Measurements from ENCODE around the gene SELE. TPM values are rescaled to one million over a fixed set of nuclear protein-coding genes. Genes with fewer than 3 reads are reported as not detected.

Gene SELE
- total RNA-seq, 1 donor from 2014 or later = 1.6 TPM

DNA sequence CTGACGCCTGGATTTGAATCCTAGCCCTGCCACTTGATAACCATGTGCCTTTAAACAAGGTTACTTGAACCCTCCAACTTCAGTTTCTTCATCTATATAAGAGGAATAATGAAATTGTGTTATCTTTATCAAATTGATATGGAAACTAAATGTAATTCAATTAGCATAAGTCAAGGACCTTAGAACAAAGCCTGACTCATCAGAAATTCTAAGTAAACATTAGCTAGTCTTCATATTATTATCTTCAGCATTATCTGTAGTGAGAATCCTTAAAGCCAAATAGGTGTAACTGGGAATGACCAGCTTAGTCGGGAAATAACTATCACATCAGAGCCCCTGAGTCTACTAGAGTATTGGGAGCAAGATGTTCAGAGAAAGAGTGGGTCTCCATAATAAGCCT, 29.1 kb downstream of the SELE start:
- Histone ChIP-seq H3K27ac (ENCODE audit: low read depth, low read length) (no peak overlapping the region), H3K9me3 (ENCODE audit: control insufficient read depth in 3 of 3, low read length in 3 of 3) (no peaks in the 10 kb centered on the region), H3K27me3 (ENCODE audit: control insufficient read depth in 3 of 3, insufficient read depth in 3 of 3, low read length in 3 of 3) (no peaks in the 10 kb centered on the region), H3K36me3 (ENCODE audit: control insufficient read depth in 3 of 3, insufficient read depth in 3 of 3, low read length in 3 of 3) (no peaks in the 10 kb centered on the region), H3K4me1 (ENCODE audit: control insufficient read depth in 3 of 3, insufficient read depth in 3 of 3, low read length in 3 of 3) (no peaks in the 10 kb centered on the region), H3K9ac (ENCODE audit: low read depth in 1 of 3, low read length in 3 of 3) (no peak overlapping the region), H3K4me3 (ENCODE audit: low read length in 3 of 3) (no peak overlapping the region)

DNA sequence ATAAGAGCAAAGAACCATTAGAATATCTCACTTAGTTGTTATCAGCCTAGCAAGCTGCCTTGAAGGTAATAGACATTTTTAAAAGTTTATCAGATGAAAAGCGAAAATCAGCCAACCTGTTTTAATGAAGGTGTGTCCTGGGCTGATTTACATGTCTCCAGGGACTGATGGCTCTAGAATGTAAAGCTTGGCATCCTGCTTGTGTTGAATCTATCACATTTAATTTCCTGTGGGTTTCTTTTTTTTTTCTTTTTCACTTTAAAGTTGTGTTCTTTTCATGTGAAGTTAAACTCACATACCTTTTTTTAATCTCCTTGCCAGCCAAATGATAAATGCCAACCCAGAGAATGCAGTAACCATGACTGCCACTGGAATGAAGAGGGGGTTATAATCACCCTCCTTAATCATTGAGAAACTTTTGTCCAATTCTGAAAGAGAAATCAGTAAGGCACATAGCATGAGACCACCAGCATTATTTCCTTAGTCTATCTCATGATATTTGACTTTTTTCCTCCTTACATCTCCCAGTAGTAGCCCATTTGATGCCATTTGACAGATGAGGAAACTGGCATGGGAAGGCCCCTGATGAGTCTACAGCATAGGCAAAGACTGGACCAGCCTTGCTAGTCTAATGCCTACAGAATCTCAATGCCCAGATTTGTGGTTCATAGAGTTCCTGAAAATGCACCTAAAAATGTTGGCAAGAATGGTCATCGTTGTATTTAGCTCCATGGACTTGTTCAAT, 32.4 kb downstream of the SELE start:
- no peak overlapping the region for H3K27ac ChIP-seq (ENCODE audit: low read depth, low read length)
- no peaks in the 10 kb centered on the region for H3K4me1 ChIP-seq (ENCODE audit: control insufficient read depth in 3 of 3, insufficient read depth in 3 of 3, low read length in 3 of 3)
- no peak overlapping the region for H3K9ac ChIP-seq (ENCODE audit: low read depth in 1 of 3, low read length in 3 of 3)
- no peak overlapping the region for H3K4me3 ChIP-seq (ENCODE audit: low read length in 3 of 3)
- no peaks in the 10 kb centered on the region for H3K9me3 ChIP-seq (ENCODE audit: control insufficient read depth in 3 of 3, low read length in 3 of 3)
- H3K36me3 ChIP-seq (ENCODE audit: control insufficient read depth in 3 of 3, insufficient read depth in 3 of 3, low read length in 3 of 3) = peaks cover 0 to 2% (median 0%) of the 10 kb centered on the region in 3 donors
- no peaks in the 10 kb centered on the region for H3K27me3 ChIP-seq (ENCODE audit: control insufficient read depth in 3 of 3, insufficient read depth in 3 of 3, low read length in 3 of 3)

DNA sequence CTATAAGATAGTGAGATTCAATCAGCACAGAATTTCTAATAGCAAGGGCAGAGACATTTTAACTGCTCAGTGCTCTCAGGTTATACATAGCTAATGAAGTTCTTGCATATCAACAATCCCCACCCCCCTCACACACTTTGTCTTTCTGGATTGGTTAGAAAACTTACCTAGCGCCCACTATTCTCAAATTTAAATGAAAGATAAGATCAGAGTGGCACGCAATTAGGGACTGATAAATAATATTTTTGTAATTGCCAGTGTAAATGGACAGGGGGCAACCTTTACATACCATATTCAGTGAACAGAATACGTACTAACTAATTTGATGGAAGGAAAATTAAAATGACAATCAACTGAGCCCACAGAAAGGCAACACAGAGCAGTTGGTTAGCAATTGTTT, 34.2 kb downstream of the SELE start:
- no peak overlapping the region for H3K27ac ChIP-seq (ENCODE audit: low read depth, low read length)
- H3K9me3 ChIP-seq (ENCODE audit: control insufficient read depth in 3 of 3, low read length in 3 of 3) = no peaks in the 10 kb centered on the region
- no peak overlapping the region for H3K4me3 ChIP-seq (ENCODE audit: low read length in 3 of 3)
- no peak overlapping the region for H3K9ac ChIP-seq (ENCODE audit: low read depth in 1 of 3, low read length in 3 of 3)
- peaks cover 0 to 2% (median 0%) of the 10 kb centered on the region in 3 donors for H3K36me3 ChIP-seq (ENCODE audit: control insufficient read depth in 3 of 3, insufficient read depth in 3 of 3, low read length in 3 of 3)
- H3K4me1 ChIP-seq (ENCODE audit: control insufficient read depth in 3 of 3, insufficient read depth in 3 of 3, low read length in 3 of 3) = no peaks in the 10 kb centered on the region
- H3K27me3 ChIP-seq (ENCODE audit: control insufficient read depth in 3 of 3, insufficient read depth in 3 of 3, low read length in 3 of 3) = no peaks in the 10 kb centered on the region

DNA sequence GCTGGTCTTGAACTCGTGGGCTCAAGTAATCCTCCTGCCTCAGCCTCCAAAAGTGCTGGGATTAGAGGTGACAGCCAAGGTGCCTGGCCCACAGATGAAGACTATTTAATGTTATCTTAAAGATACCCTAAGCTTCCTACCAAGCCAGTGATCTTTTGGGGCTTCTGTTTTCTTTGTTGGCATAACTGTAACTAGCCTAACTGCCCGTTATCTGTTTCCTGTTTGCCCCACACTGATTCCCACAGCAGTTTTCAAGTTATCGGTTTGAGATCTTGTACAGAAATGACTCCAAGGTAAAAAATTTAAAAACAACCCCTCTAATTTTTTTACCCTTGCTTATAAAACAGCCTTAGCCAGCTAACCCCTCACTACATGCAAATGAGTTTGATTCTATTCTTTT, 34.9 kb downstream of the SELE start:
- Histone ChIP-seq H3K4me3 (ENCODE audit: low read length in 3 of 3) (no peak overlapping the region), H3K4me1 (ENCODE audit: control insufficient read depth in 3 of 3, insufficient read depth in 3 of 3, low read length in 3 of 3) (no peaks in the 10 kb centered on the region), H3K27ac (ENCODE audit: low read depth, low read length) (no peak overlapping the region)

DNA sequence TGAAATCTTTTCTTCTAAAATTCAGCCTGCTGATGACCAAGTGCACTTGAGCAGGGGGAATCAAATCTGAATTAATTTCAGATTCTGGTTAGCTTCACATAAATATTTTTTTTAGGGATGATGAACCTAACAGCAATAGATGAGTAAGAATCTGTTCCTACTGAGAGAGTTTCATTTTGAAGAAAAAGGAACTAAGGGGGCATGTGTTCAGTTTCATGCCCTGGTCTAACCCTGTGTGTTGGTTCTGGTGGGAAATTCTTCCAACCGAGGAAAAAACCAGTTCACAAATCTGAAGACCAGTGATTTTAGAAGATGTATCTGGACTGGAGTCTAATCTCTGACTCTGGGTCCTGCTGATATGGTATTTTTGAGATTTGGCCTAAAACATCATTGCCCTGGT, 36.1 kb downstream of the SELE start:
- Histone ChIP-seq H3K9ac (ENCODE audit: low read depth in 1 of 3, low read length in 3 of 3) (no peak overlapping the region), H3K27me3 (ENCODE audit: control insufficient read depth in 3 of 3, insufficient read depth in 3 of 3, low read length in 3 of 3) (no peaks in the 10 kb centered on the region), H3K27ac (ENCODE audit: low read depth, low read length) (no peak overlapping the region), H3K4me3 (ENCODE audit: low read length in 3 of 3) (no peak overlapping the region), H3K9me3 (ENCODE audit: control insufficient read depth in 3 of 3, low read length in 3 of 3) (no peaks in the 10 kb centered on the region), H3K4me1 (ENCODE audit: control insufficient read depth in 3 of 3, insufficient read depth in 3 of 3, low read length in 3 of 3) (no peaks in the 10 kb centered on the region), H3K36me3 (ENCODE audit: control insufficient read depth in 3 of 3, insufficient read depth in 3 of 3, low read length in 3 of 3) (peaks cover 0 to 2% (median 0%) of the 10 kb centered on the region in 3 donors)

More for the DNA sequence above, 34.9 kb downstream of the SELE start:
- Histone ChIP-seq H3K27me3 (ENCODE audit: control insufficient read depth in 3 of 3, insufficient read depth in 3 of 3, low read length in 3 of 3) (no peaks in the 10 kb centered on the region), H3K9me3 (ENCODE audit: control insufficient read depth in 3 of 3, low read length in 3 of 3) (no peaks in the 10 kb centered on the region), H3K36me3 (ENCODE audit: control insufficient read depth in 3 of 3, insufficient read depth in 3 of 3, low read length in 3 of 3) (peaks cover 0 to 2% (median 0%) of the 10 kb centered on the region in 3 donors), H3K9ac (ENCODE audit: low read depth in 1 of 3, low read length in 3 of 3) (no peak overlapping the region)

DNA sequence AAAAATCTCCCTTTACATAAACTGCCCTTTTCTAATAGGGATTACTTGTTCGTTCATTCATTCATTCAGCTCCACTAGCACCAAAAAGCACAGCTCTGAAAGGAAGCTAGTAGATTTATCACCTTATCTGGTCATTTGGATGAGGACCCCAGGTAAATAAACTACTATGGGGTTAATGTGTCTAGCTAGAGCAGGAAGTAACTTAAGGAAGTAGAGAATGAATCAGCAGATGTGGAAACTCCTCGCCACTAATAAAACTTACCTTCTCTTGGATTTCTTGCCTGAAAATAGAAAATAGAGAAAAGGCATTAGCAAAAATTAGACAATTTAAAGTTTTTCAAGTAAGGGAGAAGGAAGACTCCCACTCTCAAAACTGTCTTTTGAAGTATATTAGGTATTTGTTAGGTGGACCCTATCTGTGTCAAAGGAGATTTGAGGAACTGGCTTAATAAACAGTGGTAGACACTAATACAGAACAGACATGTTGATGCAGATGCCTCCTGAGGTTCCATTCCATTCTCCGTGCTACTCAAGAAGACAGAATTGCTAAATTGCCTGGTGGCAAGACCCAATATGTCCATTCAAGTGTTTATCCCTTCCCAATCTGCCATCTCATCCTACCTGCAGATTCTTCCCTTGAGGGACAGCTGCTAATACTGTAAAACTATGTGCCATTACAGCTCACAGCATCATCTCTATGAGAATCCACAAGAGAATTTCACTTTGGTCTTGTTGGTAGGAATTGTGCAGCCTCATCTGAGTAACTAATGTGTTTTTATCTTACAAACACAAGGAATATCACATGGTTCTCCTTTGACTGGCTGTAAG, 37.4 kb downstream of the SELE start:
- no peaks in the 10 kb centered on the region for H3K9me3 ChIP-seq (ENCODE audit: control insufficient read depth in 3 of 3, low read length in 3 of 3)
- no peak overlapping the region for H3K27ac ChIP-seq (ENCODE audit: low read depth, low read length)
- peaks cover 0 to 2% (median 0%) of the 10 kb centered on the region in 3 donors for H3K36me3 ChIP-seq (ENCODE audit: control insufficient read depth in 3 of 3, insufficient read depth in 3 of 3, low read length in 3 of 3)
- no peak overlapping the region for H3K9ac ChIP-seq (ENCODE audit: low read depth in 1 of 3, low read length in 3 of 3)
- no peak overlapping the region for H3K4me3 ChIP-seq (ENCODE audit: low read length in 3 of 3)
- no peaks in the 10 kb centered on the region for H3K27me3 ChIP-seq (ENCODE audit: control insufficient read depth in 3 of 3, insufficient read depth in 3 of 3, low read length in 3 of 3)
- H3K4me1 ChIP-seq (ENCODE audit: control insufficient read depth in 3 of 3, insufficient read depth in 3 of 3, low read length in 3 of 3) = no peaks in the 10 kb centered on the region

DNA sequence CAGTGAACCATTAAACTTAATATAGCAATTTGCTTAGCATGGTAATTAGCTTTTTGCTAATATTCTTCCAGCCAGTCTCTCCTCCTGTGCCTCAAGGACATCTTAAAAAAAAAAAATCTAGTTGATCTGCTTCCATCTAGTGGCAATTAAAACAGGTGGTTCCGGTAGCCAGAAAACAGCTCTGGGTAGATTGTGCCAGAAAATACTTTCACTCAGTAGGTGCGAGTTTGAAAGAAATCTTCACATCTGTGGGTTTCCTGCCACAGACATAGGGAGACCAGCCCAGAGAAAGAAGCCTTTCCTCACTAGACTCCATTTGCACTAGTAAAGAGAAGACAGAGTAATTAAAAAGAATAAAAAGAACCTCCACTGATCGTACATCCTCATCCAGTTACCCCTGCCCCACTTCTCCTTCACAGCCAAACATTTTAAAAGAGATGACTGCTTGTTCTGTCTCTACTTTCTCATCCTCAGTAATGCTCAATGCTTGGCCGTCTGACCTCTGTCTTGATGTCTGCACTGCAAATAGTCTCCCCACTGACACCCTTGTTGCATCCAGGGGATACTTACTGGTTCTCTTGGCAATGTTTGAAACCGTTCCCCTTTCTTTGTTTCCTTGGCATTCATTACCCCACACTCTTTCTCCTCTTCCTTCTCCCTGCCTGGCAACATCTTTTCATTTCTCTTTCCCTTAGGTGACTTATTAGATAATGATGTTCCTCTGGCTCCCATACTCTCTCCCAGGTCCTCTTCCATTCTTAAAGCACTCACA, 39.4 kb downstream of the SELE start:
- Histone ChIP-seq H3K4me1 (ENCODE audit: control insufficient read depth in 3 of 3, insufficient read depth in 3 of 3, low read length in 3 of 3) (no peaks in the 10 kb centered on the region), H3K9me3 (ENCODE audit: control insufficient read depth in 3 of 3, low read length in 3 of 3) (no peaks in the 10 kb centered on the region), H3K4me3 (ENCODE audit: low read length in 3 of 3) (no peak overlapping the region), H3K9ac (ENCODE audit: low read depth in 1 of 3, low read length in 3 of 3) (no peak overlapping the region), H3K36me3 (ENCODE audit: control insufficient read depth in 3 of 3, insufficient read depth in 3 of 3, low read length in 3 of 3) (peaks cover 0 to 2% (median 0%) of the 10 kb centered on the region in 3 donors), H3K27ac (ENCODE audit: low read depth, low read length) (no peak overlapping the region), H3K27me3 (ENCODE audit: control insufficient read depth in 3 of 3, insufficient read depth in 3 of 3, low read length in 3 of 3) (no peaks in the 10 kb centered on the region)

DNA sequence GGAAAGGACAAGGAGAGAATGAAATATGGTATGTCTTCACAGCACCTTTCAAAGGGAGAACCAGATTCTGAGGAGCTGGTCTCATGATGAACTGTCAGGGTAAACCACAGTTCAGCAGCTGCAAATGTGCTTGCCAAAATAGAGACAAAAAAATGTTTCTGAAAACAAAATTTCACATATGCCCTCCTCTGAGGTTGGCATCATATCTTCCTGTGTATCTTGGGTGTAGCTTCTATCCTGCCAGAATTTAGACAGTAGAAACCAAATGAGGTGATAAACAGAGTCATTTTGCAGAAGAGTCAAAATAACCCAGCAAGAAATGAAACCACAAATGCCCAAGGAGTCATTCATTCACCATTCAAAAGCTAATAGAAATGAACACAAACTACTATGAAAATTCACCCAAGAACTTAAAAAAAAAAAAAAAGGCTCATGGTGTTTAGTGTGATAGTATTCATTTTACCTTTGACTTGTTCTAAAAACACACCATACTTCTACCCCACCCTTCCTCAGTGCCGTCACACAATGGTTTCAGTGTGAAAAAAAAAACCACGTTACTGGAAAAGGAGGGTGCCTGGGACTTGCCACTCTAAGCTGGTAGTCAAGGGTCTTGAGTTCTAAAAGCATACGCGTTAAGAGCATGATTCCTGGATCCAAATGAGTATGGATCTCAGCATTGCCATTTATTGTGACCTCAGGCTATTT, 41.0 kb downstream of the SELE start:
- Histone ChIP-seq H3K27me3 (ENCODE audit: control insufficient read depth in 3 of 3, insufficient read depth in 3 of 3, low read length in 3 of 3) (no peaks in the 10 kb centered on the region), H3K9ac (ENCODE audit: low read depth in 1 of 3, low read length in 3 of 3) (no peak overlapping the region), H3K4me1 (ENCODE audit: control insufficient read depth in 3 of 3, insufficient read depth in 3 of 3, low read length in 3 of 3) (no peaks in the 10 kb centered on the region), H3K27ac (ENCODE audit: low read depth, low read length) (no peak overlapping the region), H3K36me3 (ENCODE audit: control insufficient read depth in 3 of 3, insufficient read depth in 3 of 3, low read length in 3 of 3) (no peaks in the 10 kb centered on the region), H3K9me3 (ENCODE audit: control insufficient read depth in 3 of 3, low read length in 3 of 3) (no peaks in the 10 kb centered on the region), H3K4me3 (ENCODE audit: low read length in 3 of 3) (no peak overlapping the region)

DNA sequence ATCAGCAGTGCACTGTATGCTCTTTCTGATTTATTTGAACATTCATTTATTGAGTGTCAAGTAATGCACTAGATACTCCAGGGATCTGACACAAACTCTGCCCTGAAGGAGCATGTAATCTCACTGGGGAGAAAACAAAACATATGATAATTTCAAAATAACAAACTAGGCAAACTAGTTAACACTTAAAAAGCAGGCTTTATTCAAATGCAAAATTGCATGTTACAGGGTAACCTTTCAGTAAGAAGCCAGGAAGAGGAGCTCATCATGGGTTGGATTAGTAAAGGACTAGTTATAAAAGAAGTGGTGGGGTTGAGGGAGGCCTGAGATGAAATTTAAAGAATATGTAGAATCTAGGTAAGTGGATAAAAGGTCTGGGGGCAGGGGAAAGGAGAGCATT, 43.4 kb downstream of the SELE start:
- Histone ChIP-seq H3K9ac (ENCODE audit: low read depth in 1 of 3, low read length in 3 of 3) (no peak overlapping the region), H3K27ac (ENCODE audit: low read depth, low read length) (no peak overlapping the region), H3K27me3 (ENCODE audit: control insufficient read depth in 3 of 3, insufficient read depth in 3 of 3, low read length in 3 of 3) (no peaks in the 10 kb centered on the region), H3K9me3 (ENCODE audit: control insufficient read depth in 3 of 3, low read length in 3 of 3) (no peaks in the 10 kb centered on the region), H3K4me1 (ENCODE audit: control insufficient read depth in 3 of 3, insufficient read depth in 3 of 3, low read length in 3 of 3) (no peaks in the 10 kb centered on the region), H3K4me3 (ENCODE audit: low read length in 3 of 3) (no peak overlapping the region), H3K36me3 (ENCODE audit: control insufficient read depth in 3 of 3, insufficient read depth in 3 of 3, low read length in 3 of 3) (no peaks in the 10 kb centered on the region)

Measured in skeletal muscle tissue (tissue), 4 donors.